NCI-H82 treated with DMSO at 0.1 percent for 48 hours (cell line): Measurements from ENCODE around the gene COMMD9.

Experiments used
- DNase-seq: peaks from one replicate; lab custom pipeline; 2025; ENCODE audit not compliant: unreplicated experiment; lab: John Stamatoyannopoulos, UW

The COMMD9 gene

GRCh38 chr11:36296884-36297543 lies 7.8 kb upstream of the COMMD9 start:
- DNase-seq = no peak

GRCh38 chr11:36295926-36296325 lies 6.7 kb upstream of the COMMD9 start, which contains the start of gene PRR5L:
Gene PRR5L (plus strand): TSS chr11:36296288. CDS start chr11:36401122, 104,834 bp downstream.
- no peak for DNase-seq

GRCh38 chr11:36292311-36292722 lies 3.1 kb upstream of the COMMD9 start:
- DNase-seq = peak; percentile 1

- DNase-seq = no peak
Observed at GRCh38 chr11:36288442-36289225, 590 bp downstream of the COMMD9 start.

GRCh38 chr11:36282926-36283325 lies 6.3 kb downstream of the COMMD9 start:
- no peak for DNase-seq

- DNase-seq = no peak
Observed at GRCh38 chr11:36281850-36282249, 7.4 kb downstream of the COMMD9 start.

- DNase-seq = no peak
Observed at GRCh38 chr11:36280531-36280930, 8.7 kb downstream of the COMMD9 start.

GRCh38 chr11:36278531-36279282 lies 10.5 kb downstream of the COMMD9 start:
- no peak for DNase-seq

- DNase-seq = no peak
Observed at GRCh38 chr11:36274414-36274813, 14.8 kb downstream of the COMMD9 start.

- DNase-seq = peak; percentile 59
Observed at GRCh38 chr11:36273110-36273509, 16.1 kb downstream of the COMMD9 start.

- no peak for DNase-seq
Observed at GRCh38 chr11:36271794-36272407, 17.3 kb downstream of the COMMD9 start.

- DNase-seq = no peak
Observed at GRCh38 chr11:36270701-36271100, 18.5 kb downstream of the COMMD9 start.

- no peak for DNase-seq
Observed at GRCh38 chr11:36268337-36268985, 20.8 kb downstream of the COMMD9 start.

GRCh38 chr11:36266767-36267166 lies 22.5 kb downstream of the COMMD9 start:
- DNase-seq = no peak

- no peak for DNase-seq
Observed at GRCh38 chr11:36265793-36266628, 23.2 kb downstream of the COMMD9 start.

GRCh38 chr11:36264973-36265344 lies 24.3 kb downstream of the COMMD9 start:
- no peak for DNase-seq

GRCh38 chr11:36264011-36264972 lies 24.9 kb downstream of the COMMD9 start:
- DNase-seq = no peak

- no peak for DNase-seq
Observed at GRCh38 chr11:36261094-36261493, 28.1 kb downstream of the COMMD9 start.
